NCI-H1694 (cell line): ENCODE measurements around the gene GFOD2.

Source experiments
- DNase-seq: peaks from one replicate; lab custom pipeline; 2025; lab: John Stamatoyannopoulos, UW

The GFOD2 gene

DNA sequence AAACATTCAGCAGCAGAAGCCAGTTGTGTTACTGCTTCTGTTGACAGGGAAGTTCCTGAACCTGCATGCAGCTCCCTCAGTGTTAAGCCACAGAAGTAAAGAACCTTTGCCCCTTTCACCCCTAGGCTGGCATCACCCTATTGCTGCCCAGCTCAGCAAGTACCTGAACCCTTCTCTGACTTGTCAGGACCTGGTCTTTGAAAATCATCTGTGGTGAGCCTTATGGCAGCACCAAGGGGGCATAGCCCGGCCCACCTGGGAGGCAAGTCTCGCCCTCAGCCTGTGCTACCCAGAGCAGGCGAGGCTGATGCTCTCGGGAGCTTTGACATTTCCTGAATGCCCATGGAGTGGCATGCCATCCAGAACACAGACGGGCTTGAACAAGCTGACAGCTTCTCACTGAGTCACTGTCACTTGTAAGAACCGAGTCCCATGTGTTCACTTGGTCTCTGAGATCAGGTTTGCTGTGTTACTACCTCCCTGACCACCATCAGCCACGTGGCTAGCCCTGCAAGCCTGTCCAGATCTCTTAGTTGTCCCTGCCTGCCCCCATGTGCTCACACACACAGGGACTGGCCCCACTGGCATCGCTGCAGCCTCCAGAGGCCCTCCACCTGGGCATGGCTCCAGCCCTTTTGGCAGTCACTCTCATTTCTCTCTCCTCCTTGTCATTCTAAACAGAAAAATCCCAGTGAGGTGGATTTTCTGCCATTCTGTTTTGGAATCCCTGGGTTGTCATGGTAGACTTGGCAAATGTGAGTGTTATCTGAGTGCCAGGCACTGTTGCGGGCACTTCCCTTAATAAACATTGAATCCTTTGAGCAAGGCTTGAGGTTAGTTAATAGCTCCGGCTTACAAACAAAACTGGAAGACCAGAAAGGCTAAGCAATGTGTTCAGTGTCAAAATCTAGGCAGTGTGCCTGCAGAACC, 77.1 kb downstream of the GFOD2 start:
- DNase-seq: peak; percentile 13

GRCh38 chr16:67637625-67638024, 81.5 kb downstream of the GFOD2 start:
- no peak for DNase-seq

GRCh38 chr16:67636713-67637112, 82.4 kb downstream of the GFOD2 start:
- no peak for DNase-seq

GRCh38 chr16:67632415-67633172, 86.5 kb downstream of the GFOD2 start:
- no peak for DNase-seq

GRCh38 chr16:67628216-67628615, 90.9 kb downstream of the GFOD2 start:
- DNase-seq: no peak
